Measurements from ENCODE around the gene COG8. TPM values are rescaled to one million over a fixed set of nuclear protein-coding genes. Genes with fewer than 3 reads are reported as not detected.

Gene COG8
- total and polyA plus RNA-seq, 2 of the 8 experiments (the other 6 are each of a cell fraction or from before 2014, with no cell fraction given): 49.1 to 55.6 TPM

- TF ChIP-seq MAX (IDR thresholded peaks at IDR 0.05) (peak; percentile 51), E2F6 (IDR thresholded peaks at IDR 0.05) (peak; percentile 84; the same call in 1 of the 2 replicates), TAF1 (IDR thresholded peaks at IDR 0.05; ENCODE audit: low read depth, low read length) (peak; percentile 81), NRF1 (IDR thresholded peaks at IDR 0.05; ENCODE audit: low read depth, low read length) (no peak), YY1 (IDR thresholded peaks at IDR 0.05; ENCODE audit: low read depth, low read length) (peak; percentile 85; the same call in 1 of the 2 replicates), GABPA (IDR thresholded peaks at IDR 0.05; ENCODE audit: borderline replicate concordance, insufficient read depth, low read length) (peak; percentile 69; the same call in 1 of the 2 replicates), ATF3 (IDR thresholded peaks at IDR 0.05; ENCODE audit: insufficient read depth, low read depth, low read length) (no peak), SIN3A (conservative IDR thresholded peaks at IDR 0.05 in 1 of 2, IDR thresholded peaks at IDR 0.05 in 1 of 2; ENCODE audit: low read depth in 1 of 2, low read length in 2 of 2) (peak in 1 of 2 experiments; percentile 71; a peak in 1 of 4 replicates), NANOG (IDR thresholded peaks at IDR 0.05; ENCODE audit: insufficient read depth, low read depth, low read length, poor library complexity, severe bottlenecking) (no peak), JUND (IDR thresholded peaks at IDR 0.05; ENCODE audit: low read length) (no peak)
Observed at GRCh38 chr16:69330286-69331109, 8.9 kb downstream of the COG8 start, which contains the start of gene PDF (continued).
